GM19035 (cell line): ENCODE data around the gene FES.
"Not testable (repeated sequence)": the region's sequence is repeated elsewhere in the genome, so short reads cannot be mapped to it uniquely, and the experiment has no call there.

ENCODE experiments used
- ATAC-seq: cut with Tn5 transposase; IDR thresholded peaks from one replicate; pipeline ENCODE4 v1.9.1; 2021; ENCODE audit not compliant: unreplicated experiment

Gene FES

DNA sequence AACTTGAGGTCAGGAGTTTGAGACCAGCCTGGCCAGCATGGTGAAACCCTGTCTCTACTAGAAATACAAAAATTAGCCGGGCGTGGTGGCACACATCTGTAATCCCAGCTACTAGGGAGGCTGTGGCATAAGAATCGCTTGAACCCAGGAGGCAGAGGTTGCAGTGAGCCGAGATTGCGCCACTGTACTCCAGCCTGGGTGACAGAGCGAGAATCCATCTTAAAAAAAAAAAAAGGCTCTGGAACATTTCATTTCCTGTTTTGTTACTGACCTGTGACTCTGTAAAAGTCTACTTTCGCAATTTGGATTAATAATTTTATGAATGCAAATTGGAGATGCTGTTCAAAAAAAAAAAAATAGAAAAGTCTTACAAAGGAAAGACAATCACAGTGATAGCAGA lies 43.8 kb downstream of the FES start:
- ATAC-seq, result not testable (repeated sequence)

DNA sequence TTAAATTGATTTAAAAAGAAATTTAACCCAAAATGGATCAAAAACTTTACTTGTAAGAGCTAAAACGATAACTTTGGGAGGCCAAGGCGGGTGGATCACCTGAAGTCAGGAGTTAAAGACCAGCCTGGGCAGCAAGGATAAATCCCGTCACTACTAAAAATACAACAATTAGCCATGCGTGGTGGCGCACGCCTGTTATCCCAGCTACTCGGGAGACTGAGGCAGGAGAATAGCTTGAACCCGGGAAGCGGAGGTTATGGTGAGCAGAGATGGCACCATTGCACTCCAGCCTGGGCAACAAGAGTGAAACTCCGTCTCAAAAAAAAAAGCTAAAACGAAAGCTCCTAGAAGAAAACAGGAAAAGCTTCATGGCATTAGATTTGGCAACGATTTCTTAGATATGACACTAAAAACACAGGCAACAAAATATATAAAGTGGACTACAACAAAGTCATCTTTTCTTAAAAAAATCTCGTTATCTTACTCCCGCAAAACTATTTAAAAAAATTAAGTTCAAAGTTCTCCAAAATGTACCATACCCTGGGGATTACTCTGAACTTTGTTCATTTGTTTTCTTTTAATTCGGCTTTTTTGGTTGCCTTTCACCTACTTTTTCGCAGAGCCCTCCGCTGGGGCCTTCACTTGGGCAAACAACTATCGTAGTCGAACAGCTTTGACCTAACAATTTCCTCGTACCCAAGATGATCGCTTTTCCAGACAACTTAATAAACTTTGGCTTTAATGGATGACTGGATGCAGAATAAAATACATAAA lies 45.1 kb downstream of the FES start:
- no peak for ATAC-seq

DNA sequence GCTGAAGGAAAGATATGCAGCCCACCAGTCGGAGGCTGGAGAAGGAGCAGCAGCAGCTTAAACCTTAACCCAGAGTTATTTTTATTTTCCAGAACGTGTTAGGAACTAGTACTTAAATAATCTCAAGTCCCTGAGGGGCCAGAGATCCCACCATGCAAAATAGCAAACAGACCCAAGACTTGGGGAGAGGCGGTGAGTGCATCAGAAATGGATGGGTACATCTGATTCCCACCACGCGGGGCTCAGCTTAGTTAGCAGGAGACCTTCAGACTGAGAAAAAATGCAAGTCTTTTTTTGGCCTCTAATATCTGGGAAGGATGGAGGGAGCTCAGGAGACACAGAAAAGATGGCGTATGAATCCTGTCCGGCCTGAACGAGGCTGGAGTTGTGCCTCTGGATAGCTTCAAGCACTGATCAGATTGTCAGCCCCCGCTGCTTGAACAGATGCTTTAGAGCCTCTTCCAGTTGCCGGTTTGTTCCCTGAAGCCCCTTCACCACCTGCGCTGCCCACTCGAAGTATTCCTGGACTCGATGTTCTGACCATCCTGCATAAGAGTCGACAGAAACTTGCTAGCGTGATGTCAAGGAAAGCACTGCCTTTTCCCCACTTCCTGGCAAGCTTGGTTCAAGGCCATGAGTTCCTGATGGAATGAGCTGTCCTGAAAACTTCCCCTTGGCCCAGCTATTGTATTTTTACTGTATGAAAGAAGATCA lies 46.7 kb downstream of the FES start:
- ATAC-seq, result no peak

DNA sequence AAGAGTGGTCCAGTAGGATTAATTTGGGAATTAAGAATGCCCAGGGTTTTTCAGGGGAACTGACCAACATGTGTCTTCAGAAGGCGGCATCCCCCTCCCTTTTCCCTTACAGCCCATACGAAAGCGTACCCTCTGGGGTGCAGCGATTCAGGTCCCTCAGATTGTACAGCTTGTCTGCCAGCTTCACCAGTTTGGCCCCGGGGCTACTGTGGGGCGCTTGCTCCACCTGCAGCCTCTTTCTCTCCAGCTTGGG lies 47.2 kb downstream of the FES start:
- no peak for ATAC-seq

DNA sequence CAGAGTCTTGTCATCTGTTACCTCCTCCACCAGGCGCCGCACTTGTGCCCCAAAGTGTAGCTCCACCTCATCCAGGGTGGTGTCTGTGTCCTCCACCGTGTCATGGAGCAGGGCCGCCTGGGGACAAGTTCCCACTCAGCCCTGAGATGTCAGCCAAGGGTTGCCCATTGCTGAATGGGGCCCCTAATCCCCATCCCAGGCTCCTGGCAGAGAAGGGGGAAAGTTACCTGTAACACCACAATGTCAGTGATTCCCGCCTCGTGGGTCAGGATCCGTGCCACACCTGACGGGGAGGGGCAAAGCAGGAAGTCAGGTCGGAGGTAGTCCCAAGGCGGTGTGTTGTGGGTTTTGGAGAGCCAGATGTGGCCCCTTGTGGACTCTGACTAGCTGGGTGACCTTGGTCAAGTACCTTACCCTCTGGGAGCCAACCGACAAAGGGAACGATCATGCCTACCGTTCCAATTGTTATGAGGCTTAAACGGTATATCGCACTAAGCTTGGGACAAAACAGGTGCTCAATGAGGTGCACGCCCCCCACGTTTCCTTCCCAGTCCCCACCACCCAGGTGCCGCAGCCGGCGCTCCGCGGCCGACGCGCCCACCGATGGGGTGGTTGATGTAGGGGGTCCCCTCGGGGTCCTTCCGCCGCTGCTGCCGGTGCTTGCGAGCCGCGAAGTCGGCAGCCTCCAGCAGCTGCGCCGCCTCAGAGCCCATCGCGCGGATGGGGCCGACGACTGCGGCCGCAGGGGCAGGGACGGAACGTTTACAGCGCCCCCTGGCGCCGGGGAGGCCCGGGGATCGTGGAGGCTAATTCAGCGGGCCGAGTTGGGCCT lies 47.7 kb downstream of the FES start, which contains the start of gene HDDC3:
Gene HDDC3 (minus strand): TSS at position 722 of the 832 bp plus-strand sequence. CDS start 9 bp downstream, at position 713.
- ATAC-seq, result peak; percentile 40

DNA sequence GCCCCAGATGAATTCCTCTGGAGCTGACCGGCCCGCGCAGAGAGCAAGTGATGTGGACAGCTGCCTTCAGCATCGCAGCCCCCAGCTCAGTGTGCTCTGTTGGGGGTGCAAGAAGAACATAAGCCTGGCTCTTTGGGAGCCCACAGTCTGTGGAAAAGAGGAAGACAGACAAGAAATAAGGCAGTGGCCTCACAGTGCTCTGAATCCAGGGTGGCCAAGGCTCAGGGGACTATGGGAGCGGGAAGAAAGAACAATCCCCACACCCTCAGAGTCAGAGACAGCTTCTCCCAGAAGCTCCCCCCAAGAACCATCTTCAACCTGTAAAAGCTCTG lies 48.3 kb downstream of the FES start:
- no peak for ATAC-seq

DNA sequence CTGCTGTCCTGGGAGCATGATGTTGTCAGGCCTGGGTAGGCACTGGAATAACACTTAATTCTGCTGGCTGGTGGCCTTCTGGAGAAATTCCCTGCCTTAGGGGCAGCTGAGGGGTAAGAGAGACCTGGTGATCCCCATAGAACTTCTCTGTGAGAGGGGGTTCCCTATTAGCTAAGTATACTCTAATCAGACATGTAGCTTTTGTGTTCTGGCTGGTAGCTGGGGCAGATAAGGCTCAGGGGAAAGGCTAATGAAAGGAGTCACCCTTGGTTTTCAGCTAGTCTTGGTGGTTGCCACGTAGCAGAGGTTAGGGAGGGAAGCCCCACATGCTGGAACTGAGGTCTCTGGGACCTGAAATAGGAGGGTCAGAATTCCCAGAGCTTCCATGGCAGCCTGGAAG lies 49.0 kb downstream of the FES start:
- ATAC-seq, result no peak

DNA sequence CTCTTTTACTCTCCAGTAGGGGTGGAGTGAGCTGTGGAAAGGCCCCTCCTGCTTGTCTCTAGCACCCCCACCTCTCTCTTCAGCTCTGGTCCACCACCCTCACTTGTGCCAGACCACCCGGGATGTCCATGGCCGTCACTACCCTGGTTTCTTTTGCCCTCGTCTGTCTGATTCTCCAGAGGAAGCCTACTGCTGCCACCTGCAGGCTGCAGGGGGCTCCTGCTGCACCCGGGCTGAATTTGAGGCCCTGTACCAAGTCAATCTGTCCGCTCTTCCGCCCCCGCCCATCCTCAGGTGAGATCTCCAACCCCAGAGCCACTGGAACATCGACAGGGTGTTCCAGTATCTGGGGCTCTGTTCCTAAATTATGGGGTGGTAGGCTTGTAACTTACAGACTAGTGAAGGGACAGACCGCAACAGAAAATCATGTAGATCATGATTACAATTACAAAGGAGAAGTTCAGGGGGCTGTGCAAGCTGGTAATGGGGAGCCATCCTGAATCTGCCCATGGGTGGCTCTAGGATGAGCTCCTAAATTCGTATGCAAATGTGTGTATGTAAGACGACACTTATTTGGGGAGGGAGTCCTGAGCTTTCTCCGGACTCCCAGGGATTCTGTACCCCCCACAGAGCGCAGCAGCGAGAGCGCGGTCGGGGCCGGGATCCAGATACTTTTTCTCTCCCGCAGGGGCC lies 50.1 kb downstream of the FES start:
- peak; percentile 32 for ATAC-seq

DNA sequence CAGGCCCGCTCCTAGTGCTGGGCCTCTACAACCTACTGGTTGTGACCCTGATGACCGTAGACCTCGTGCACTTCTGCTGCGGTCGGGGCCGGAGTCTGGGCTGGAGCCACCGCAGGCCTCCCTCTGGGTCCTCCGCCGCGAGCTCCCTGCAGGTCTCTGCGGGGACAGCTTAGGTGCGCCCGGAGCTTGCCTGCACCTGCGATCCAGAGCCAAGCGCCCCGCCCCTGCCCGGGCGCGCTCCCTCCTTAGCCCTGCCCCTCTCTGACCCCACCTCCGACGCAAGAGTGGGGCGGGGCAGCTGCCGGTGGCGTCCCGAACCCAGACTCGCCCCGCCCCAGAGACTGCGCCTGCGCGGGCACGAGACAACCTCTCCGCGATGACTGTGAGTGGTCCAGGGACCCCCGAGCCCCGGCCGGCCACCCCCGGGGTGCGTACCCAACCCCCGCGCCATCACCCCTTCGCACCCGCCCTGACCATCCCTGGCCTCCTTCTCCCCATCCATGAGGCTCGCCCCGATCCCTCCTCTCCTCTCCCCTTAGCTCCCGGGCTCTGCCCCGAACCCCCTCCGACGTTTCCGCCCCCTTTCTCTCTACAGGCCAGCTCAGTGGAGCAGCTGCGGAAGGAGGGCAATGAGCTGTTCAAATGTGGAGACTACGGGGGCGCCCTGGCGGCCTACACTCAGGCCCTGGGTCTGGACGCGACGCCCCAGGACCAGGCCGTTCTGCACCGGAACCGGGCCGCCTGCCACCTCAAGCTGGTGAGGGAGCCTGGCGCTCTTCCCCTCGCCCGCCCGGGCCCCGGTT lies 50.8 kb downstream of the FES start, which contains the start of gene UNC45A:
Gene UNC45A (plus strand): TSS at position 337 of the 803 bp plus-strand sequence. CDS start 40 bp downstream, at position 377.
- peak; percentile 59 for ATAC-seq

DNA sequence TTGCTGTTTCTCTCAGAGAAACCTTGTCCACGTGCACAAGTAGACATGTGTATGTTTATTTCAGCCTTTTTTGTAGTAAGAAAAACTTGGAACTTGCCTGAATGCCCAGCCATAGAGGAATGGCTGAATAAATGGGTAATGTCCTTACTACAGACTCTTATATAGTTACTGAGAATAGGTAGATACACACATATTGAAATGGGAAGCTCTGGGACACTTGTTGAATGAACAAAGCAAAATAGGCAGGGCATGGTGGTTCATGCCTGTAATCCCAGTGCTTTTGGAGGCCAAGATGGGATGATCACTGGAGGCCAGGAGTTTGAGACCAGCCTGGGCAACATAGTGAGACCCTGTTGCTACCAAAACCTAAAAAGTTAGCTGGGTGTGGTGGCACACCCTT lies 52.5 kb downstream of the FES start:
- no peak for ATAC-seq

DNA sequence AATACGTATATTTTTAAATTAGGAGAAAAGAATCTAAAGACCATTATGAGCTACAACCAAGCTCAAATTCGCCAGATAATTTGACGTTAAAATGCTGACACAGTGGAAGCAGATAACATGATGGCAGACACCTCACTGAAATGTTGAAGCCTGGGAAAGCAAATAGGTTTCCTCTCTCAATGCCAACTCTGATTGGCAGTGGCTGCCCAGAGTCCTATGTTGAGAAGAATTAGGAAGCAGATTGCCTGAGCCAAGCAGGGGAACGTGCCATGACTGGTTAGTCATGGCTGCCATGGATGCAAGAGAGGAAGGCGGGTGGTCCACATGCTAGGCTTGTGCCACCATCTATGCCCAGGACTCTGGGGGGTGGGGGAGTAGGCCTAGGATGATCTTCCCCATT lies 54.0 kb downstream of the FES start:
- ATAC-seq, result no peak

DNA sequence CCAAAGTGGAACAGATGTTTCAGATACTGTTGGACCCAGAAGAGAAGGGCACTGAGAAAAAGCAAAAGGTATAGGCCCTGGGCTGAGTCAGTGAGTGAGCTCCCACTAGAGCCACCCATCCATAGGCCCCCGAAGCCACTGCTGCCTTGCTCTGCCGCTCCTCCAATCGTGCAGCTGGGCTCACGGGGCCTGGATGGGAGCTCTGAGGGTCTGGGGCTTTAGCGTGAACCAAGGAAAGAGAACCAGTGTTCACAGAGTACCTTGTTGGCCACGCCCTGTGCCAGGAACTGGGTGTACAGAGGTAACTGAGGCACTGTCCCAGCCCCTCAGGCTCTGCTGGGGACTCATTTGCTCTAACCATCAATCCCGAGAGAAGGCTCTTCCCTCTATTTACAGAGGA lies 55.5 kb downstream of the FES start:
- no peak for ATAC-seq

DNA sequence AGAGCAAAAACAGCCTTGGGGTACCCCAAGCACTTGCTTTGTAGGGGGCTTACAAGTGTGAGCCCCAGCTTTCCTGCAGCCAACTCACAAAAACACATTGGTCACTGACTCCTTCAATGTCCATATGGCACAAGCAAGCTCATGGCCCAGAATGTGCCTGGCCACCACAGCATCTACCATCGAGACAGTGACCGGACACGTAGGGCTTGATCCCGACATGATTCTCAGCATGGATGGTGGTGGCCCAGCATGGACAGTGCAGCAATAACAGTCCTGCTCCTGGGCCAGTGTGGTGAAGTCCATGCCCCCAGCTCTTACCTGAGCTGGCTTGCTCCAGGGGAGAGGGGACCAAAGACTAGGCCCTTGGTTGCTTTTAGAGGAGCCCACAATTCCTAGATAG lies 56.7 kb downstream of the FES start:
- ATAC-seq, result no peak

DNA sequence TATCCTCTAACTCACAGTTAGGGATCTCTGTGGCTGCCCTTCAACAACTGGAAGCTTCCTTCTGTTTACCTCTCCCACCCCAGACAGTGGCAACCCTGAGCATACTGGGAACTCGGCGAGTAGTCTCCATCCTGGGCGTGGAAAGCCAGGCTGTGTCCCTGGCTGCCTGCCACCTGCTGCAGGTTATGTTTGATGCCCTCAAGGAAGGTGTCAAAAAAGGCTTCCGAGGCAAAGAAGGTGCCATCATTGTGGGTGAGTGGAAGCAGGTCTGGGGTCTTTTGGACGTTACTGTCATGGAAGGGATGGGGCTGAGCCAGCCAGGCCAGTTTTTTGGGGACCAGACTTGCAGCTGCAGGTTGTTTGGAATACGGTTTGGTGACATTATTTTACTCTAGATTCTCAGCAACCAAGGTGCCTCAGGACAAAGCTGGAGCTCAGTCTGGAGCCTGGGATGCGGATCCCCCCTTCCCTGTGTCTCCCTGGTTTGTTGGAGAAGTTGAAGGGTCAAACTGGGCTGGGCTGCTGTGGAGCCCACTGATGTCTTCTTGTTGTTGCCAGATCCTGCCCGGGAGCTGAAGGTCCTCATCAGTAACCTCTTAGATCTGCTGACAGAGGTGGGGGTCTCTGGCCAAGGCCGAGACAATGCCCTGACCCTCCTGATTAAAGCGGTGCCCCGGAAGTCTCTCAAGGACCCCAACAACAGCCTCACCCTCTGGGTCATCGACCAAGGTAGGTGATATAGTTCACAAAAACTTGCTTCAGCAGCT lies 58.2 kb downstream of the FES start:
- ATAC-seq, result no peak

DNA sequence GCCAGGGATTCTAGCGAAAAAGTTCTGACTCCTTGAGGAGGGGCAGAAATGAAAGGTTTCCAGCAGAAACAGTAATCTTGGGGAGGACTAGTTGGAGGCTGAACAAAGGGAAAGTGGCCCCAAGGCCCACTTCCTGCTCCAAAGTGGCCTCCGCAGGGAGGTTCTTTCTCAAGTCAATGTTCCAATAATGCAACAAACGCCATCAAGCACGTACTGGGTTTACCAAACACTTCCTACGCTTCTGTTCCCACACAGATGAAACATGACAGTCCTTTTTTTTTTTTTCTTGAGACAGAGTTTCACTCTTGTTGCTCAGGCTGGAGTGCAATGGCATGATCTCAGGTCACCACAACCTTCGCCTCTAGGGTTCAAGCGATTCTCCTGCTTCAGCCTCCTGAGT lies 60.8 kb downstream of the FES start:
- ATAC-seq, result no peak
